Midbrain (tissue), 1 donor: ENCODE results near the gene STRN4.
A peak's percentile ranks its signal among the peaks of the same experiment; 100 is the strongest.
"Not testable (repeated sequence)": the region's sequence is repeated elsewhere in the genome, so short reads cannot be mapped to it uniquely, and the experiment has no call there.

ENCODE experiments used
- DNase-seq: peaks from one replicate; lab custom pipeline; 2025; lab: John Stamatoyannopoulos, UW

The STRN4 gene

DNA sequence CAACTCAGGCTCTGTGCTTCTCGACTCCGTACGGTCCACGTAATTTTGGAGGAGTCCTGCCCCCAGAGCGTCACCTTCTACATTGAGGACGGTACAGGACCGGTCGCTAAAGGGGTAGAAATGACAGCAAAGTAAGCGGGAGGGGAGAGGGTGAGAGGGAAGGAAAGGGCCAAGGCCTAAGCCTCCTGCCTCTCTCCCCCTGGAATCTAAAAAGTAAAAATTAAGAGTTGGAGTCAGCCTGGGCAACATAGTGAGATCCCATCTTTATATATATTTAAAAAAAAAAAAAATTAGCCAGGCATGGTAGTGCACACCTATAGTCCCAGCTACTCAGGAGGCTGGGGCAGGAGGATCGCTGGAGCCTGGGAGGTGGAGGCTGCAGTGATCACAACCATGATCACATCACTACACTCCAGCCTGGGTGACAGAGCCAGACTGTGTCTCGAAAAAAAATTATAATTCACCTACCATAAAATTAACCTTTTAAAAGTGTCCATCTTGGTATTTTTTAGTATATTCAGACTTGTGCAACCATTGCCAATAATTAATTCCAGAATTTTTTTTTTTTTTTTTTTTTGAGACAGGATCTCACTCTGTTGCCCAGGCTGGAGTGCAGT is 29.5 kb upstream of the STRN4 start:
- DNase-seq = no peak

DNA sequence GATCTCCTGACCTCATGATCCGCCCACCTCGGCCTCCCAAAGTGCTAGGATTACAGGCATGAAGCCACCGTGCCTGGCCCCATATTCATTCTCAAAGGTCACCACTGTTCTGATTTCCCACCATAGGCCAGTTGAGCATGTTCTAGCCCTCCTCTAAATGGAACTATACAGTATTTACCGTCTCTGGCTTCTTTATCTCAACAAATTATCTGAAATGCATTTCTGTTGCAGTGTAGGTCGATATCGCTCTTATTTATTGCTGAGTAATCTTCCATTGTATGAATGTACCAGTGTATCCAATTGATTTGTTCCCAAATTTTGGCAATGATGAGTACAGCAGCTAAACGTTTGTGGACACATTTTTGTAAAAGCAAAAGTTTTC is 26.8 kb upstream of the STRN4 start:
- no peak for DNase-seq

DNA sequence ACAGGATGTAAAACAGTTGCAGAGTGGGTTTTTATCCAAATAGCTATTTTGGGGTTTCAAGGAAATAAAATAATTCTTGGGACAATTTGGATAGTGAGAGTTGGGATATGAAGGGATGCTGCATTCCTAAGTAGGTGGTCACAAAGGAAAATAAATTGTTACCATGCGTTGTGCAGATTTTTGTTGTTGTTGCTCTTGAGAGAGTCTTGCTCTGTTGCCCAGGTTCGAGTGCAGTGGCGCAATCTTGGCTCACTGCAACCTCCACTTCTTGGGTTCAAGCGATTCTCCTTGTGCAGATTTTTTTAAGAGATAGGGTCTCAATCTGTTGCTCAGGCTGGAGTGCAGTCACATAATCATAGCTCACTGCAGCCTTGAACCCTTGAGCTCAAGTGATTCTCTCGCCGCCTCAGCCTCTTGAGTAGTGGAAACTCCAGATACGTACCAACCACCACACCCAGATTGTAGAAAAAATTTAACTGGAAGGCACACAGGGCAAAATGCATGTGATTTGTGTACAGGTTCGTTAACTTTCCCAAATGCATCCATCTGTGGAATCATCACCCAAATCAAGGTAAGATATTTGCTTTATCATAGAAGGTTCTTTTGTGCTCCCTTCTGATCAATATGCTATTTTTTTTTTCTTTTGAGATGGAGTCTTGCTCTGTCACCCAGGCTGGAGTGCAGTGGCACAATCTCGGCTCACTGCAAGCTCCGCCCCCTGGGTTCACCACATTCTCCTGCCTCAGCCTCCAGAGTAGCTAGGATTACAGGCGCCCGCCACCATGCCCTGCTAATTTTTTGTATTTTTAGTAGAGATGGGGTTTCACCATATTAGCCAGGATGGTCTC is 26.1 kb upstream of the STRN4 start:
- no peak for DNase-seq

DNA sequence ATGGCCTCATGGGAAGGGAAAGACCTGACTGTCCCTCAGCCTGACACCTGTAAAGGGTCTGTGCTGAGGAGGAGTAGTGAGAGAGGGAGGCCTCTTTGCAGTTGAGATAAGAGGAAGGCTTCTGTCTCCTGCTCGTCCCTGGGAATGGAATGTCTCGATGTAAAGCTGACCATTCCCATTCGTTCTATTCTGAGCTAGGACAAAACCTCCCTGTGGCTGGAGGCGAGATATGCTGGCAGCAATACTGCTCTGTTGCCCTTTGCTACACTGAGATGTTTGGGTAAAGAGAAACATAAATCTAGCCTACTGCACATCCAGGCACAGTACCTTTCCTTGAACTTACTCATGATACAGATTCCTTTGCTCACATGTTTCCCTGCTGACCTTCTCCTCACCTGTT is 22.5 kb upstream of the STRN4 start:
- not testable (repeated sequence) for DNase-seq

- DNase-seq = no peak
Observed at GRCh38 chr19:46766569-46767317, 20.5 kb upstream of the STRN4 start.

DNA sequence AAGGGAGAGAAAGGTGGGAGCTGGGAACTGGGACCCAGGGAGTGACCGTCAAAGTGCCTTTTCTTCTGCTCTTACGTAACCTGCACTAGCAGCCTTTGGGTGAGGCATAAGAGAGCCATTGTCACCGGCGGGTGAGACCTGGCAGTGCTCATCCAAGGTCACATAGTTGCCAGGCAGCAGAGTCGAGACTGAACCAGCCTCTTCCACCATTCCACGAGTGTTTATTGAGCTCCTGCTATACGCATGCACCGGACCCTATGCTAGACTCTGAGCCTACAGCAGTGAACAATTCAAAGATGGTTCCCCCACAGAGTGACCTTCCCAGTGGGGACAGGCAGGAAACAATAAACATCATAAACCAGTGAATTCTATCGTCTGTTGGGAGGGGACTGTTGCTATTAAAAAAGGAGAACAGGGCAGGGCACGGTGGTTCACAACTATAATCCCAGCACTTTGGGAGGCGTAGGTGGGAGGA is 18.6 kb upstream of the STRN4 start:
- no peak for DNase-seq

DNA sequence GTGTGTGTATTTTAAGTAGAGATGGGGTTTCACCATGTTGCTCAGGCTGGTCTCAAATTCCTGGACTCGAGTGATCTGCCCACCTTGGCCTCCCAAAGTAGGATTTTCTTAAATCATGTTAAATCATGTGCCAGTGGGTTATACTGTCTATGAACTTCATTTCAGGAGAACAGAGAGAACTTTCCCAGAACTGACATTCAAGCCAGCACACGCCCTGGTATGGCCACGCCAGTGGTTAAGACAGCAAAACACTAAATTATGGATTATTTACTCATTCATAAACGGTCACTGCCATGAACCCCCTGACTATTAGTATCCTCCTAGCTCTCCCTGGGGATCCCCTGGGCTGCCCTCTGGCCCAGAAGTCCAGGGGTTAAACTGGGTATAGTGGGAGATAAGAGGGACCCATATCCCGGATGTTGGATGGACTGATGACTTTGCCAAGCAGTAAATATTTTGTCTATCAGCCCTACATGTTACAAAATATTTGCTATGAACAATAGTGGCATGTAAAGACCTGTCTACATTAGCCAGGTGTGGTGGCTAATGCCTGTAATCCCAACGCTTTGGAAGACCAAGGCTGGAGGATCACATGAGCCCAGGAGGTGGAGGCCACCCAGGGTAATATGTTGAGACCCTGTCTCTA is 16.1 kb upstream of the STRN4 start:
- DNase-seq = no peak

GRCh38 chr19:46761418-46761831 is 15.2 kb upstream of the STRN4 start:
- no peak for DNase-seq

DNA sequence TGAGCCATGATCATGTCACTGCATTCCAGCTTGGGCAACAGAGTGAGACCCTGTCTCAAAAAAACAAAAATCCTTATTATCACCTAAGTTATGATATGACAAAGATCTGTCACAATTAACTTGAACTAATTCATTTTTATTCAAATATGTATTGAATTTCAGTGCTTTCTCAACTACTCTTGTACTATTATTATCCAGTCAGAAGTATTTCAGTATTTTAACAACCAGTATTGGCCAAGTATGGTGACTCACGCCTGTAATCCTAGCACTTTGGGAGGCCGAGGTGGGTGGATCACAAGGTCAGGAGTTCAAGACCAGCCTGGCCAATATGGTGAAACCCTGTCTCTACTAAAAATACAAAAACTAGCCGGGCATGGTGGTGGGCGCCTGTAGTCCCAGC is 14.6 kb upstream of the STRN4 start:
- DNase-seq = not testable (repeated sequence)

DNA sequence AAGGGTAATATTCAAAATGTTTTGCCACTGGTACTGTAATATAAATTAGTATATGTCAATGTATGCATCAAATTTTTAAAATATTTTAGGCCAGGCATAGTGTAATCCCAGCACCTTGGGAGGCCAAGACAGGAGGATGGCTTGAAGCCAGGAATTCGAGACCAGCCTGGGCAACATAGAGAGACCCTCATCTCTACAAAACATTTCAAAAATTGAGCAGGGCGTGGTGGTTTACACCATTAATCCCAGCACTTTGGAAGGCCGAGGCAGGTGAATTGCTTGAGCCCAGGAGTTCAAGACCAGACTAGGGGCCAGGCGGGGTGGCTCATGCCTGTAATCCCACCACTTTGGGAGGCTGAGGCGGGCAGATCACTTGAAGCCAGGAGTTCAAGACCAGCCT is 14.1 kb upstream of the STRN4 start:
- no peak for DNase-seq

- DNase-seq = no peak
Observed at GRCh38 chr19:46759817-46760333, 13.6 kb upstream of the STRN4 start.

DNA sequence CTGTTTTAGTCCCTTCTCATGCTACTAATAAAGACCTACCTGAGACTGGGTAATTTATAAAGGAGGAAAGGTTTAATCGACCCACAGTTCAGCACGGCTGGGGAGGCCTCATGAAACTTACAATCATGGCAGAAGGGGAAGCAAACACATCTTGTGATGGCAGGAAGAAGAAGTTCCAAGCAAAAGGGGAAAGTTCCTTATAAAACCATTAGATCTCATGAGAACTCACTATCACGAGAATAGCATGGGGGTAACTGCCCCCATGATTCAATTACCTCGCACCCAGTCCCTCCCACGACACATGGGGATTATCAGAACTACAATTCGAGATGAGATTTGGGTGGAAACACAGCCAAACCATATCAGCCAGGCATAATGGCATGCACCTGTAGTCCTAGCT is 13.0 kb upstream of the STRN4 start:
- DNase-seq = no peak

DNA sequence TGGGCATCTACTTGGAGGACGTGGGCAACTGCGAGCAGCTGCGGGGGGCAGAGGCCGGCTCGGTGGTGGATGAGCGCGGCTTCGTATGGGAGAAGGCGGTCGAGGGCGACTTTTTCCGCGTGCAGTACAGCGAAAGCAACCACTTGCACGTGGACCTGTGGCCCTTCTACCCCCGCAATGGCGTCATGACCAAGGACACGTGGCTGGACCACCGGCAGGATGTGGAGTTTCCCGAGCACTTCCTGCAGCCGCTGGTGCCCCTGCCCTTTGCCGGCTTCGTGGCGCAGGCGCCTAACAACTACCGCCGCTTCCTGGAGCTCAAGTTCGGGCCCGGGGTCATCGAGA is 10.3 kb upstream of the STRN4 start:
- no peak for DNase-seq

DNA sequence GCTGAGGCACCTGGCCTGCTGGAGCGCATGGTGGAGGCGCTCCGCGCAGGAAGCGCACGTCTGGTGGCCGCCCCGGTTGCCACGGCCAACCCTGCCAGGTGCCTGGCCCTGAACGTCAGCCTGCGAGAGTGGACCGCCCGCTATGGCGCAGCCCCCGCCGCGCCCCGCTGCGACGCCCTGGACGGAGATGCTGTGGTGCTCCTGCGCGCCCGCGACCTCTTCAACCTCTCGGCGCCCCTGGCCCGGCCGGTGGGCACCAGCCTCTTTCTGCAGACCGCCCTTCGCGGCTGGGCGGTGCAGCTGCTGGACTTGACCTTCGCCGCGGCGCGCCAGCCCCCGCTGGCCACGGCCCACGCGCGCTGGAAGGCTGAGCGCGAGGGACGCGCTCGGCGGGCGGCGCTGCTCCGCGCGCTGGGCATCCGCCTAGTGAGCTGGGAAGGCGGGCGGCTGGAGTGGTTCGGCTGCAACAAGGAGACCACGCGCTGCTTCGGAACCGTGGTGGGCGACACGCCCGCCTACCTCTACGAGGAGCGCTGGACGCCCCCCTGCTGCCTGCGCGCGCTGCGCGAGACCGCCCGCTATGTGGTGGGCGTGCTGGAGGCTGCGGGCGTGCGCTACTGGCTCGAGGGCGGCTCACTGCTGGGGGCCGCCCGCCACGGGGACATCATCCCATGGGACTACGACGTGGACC is 9.7 kb upstream of the STRN4 start:
- no peak for DNase-seq

DNA sequence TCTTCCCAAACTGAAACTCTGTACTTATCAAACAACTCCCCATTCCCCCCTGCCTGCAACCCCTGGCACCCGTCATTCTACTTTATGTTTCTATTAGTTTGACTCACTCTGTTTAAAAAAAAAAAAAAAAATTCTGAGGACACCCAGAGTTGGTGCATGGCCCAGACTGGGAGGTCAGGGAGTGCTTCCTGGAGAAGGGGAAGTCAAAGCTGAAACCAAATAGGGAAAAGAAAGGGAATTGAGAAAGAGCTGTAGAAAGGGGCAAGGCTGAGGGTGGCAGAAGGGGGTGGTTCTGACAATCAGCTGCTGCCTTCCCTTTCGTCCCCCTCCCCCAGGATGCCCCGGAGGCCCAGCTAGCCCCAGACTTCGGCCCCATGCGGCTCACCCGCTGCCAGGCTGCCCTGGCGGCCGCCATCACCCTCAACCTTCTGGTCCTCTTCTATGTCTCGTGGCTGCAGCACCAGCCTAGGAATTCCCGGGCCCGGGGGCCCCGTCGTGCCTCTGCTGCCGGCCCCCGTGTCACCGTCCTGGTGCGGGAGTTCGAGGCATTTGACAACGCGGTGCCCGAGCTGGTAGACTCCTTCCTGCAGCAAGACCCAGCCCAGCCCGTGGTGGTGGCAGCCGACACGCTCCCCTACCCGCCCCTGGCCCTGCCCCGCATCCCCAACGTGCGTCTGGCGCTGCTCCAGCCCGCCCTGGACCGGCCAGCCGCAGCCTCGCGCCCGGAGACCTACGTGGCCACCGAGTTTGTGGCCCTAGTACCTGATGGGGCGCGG is 9.0 kb upstream of the STRN4 start:
- no peak for DNase-seq

DNA sequence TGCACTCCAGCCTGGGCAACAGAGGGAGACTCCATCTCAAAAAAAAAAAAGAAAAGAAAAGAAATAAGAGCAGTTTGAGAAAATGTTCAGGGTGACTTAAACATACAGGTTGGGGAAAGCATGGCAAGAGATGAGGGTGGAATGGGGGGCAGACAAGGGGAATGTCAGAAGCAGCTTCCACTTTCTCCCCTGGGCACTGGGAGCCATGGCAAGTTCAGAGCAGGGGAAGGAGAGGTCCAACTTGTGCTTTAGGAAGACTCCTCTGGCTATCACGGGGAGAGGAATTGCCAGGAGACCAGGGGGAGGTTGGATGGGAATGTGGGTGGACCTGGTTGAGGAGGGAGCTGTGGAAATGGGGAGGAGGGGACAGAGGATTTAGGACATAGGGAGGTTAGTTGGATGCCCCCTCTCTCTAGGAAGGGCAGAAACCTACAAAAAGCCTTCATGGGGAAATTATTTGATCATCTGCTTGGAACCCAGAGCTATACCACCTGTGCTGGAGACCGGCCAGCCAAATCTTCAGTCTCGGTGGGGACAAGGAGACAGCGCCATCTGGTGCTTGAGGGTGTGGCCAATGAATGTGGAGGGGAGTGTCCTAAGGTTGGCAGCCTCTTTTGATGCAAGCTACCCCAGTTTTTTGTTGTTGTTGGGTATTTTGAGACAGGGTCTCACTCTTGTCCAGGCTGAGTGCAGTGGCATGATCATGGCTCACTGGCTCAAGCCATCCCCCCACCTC is 7.3 kb upstream of the STRN4 start:
- peak; percentile 26 for DNase-seq

DNA sequence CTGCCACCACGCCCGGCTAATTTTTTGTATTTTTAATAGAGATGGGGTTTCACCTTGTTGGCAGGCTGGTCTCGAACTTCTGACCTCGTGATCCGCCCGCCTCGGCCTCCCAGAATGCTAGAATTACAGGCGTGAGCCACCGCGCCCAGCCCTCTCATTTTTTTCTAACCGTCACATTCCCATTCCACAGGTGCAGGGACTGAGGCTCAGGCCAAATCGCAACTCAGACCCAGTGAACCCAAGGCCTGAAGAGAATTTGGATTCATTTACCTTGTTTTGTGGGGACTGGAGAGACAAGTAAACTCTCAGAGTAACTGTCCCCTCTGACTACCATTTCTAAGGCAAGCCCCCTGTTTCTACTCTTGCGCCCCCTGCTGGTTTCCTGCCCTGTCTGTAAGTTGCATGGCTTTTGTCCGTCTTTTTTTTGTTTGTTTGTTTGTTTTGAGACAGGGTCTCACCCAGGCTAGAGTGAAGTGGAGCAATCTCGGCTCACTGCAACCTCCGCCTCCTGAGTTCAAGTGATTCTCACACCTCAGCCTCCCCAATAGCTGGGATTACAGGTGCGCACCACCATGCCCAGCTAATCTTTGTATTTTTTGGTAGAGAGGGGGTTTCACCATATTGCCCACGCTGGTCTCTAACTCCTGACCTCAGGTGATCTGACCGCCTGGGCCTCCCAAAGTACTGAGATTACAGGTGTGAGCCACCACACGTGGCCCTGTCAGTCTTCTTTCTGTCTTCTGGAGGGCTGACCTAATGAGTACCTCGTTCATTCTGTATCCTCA is 2.3 kb upstream of the STRN4 start:
- no peak for DNase-seq

GRCh38 chr19:46745521-46746280 is 549 bp downstream of the STRN4 start, which contains the start of gene FKRP:
Gene FKRP (plus strand): TSS chr19:46746057. CDS start chr19:46755451, 9,394 bp downstream.
- peak; percentile 18 for DNase-seq
